ENCODE results near the gene TAS1R1. TPM values are rescaled to one million over a fixed set of nuclear protein-coding genes. Genes with fewer than 3 reads are reported as not detected.

The TAS1R1 gene
- total RNA-seq, 1 donor from 2014 or later, result not detected

- DNase-seq (ENCODE audit: low read depth, low spot score), result no peak
These were observed 73.9 kb downstream of the TAS1R1 start for GRCh38 chr1:6628971-6629479.

Other genes with a start within 250 kb of the TAS1R1 start
- gene ACOT7, start 161.5 kb upstream of the TAS1R1 start, total RNA-seq, result 57.1 and 69.0 TPM in 2 replicates
- 18.8 and 38.6 TPM in 2 replicates for gene HES2, start 135.4 kb upstream of the TAS1R1 start, total RNA-seq
- gene ESPN, start 130.5 kb upstream of the TAS1R1 start, total RNA-seq, result 0.79 and 0.81 TPM in 2 replicates
- 8.4 and 8.8 TPM in 2 replicates for gene TNFRSF25, start 89.1 kb upstream of the TAS1R1 start, total RNA-seq
- gene PLEKHG5, start 63.6 kb upstream of the TAS1R1 start, total RNA-seq, result 28.0 and 41.3 TPM in 2 replicates
- gene NOL9, start 794 bp upstream of the TAS1R1 start, total RNA-seq, result 22.2 and 34.1 TPM in 2 replicates
- 13.3 and 14.0 TPM in 2 replicates for gene ZBTB48, start 24.7 kb downstream of the TAS1R1 start, total RNA-seq
- gene KLHL21, start 47.6 kb downstream of the TAS1R1 start, total RNA-seq, result 24.1 and 25.3 TPM in 2 replicates
- gene PHF13, start 58.4 kb downstream of the TAS1R1 start, total RNA-seq, result 11.8 and 12.3 TPM in 2 replicates
- gene THAP3, start 69.6 kb downstream of the TAS1R1 start, total RNA-seq, result 17.5 and 25.0 TPM in 2 replicates
- gene DNAJC11, start 146.5 kb downstream of the TAS1R1 start, total RNA-seq, result 46.3 and 70.1 TPM in 2 replicates
- 36.7 and 54.0 TPM in 2 replicates for gene CAMTA1, start 230.1 kb downstream of the TAS1R1 start, total RNA-seq

Measured in pulmonary artery endothelial cell (primary cell).